ENCODE data around the gene KIF1C. TPM values are rescaled to one million over a fixed set of nuclear protein-coding genes. Genes with fewer than 3 reads are reported as not detected.
A peak's percentile ranks its signal among the peaks of the same experiment; 100 is the strongest.

The KIF1C gene
- total and polyA plus RNA-seq, 9 of the 15 experiments (the other 6 are each of a cell fraction or from before 2014, with no cell fraction given) = 0.38 to 68.4 (median 25.1) TPM

DNA sequence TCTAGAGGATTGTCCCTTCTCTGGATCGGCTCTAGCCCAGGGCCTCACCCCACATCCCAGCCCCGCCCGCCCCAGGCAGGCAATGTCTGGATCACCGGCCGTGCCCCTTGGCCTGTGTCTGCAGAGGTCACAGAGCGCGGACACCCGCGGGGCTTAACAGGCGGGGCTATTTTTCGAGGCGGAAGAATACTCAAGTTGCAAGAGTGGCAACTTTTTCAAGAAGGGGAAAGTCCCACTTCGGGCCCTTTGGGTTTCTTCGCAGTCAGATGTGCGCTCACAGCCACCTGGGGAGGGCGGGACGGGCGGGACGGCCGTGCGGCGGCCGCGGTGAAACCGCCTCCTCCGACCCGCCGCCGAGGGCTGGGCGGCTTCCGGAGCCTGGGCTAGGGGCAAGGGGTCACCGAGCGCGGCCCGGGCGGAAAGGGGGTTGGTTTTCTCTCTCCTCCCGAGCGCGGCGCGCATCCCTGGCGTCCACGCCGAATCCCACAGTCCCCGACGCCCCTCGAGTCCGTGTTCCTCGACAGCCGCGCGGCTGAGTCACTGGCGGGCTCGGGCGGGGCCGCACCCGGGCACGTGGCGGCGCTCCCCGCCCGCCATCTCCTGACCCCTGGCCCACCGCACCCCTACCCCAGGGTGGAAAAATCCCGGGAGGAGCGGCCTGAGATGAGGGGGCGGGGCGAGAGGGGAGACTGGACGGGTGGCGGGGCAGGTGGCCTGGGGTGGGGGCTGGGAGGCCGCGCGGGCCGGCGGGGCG is 48.3 kb upstream of the KIF1C start (continued):
- TF ChIP-seq XRCC4 (IDR thresholded peaks at IDR 0.05; ENCODE audit: extremely low read depth, insufficient read depth, insufficient read length) (no peak), FOXA3 (CRISPR knock-in tag; conservative IDR thresholded peaks at IDR 0.05 in 1 of 2, IDR thresholded peaks at IDR 0.05 in 1 of 2) (no peak), ELK1 (CRISPR knock-in tag; IDR thresholded peaks at IDR 0.05) (no peak), ZNF23 (CRISPR knock-in tag; IDR thresholded peaks at IDR 0.05) (no peak), ZBTB9 (CRISPR knock-in tag; IDR thresholded peaks at IDR 0.05) (no peak), PURB (CRISPR knock-in tag; IDR thresholded peaks at IDR 0.05; ENCODE audit: low read depth) (no peak), ESRRA (IDR thresholded peaks at IDR 0.05; ENCODE audit: borderline replicate concordance, low read depth) (0 out of 2 replicates have a peak, but pooled peaks have one; percentile 14), ZNF444 (CRISPR knock-in tag; IDR thresholded peaks at IDR 0.05) (no peak), RAD21 (CRISPR knock-in tag; conservative IDR thresholded peaks at IDR 0.05 in 1 of 2, IDR thresholded peaks at IDR 0.05 in 1 of 2) (no peak), TRIM28 (IDR thresholded peaks at IDR 0.05) (no peak), NEUROD1 (IDR thresholded peaks at IDR 0.05; ENCODE audit: borderline replicate concordance, low read depth, low read length, partially characterized antibody) (no peak), SAFB (IDR thresholded peaks at IDR 0.05; ENCODE audit: borderline replicate concordance, low read depth, low read length) (peak; percentile 94), TCF15 (CRISPR knock-in tag; IDR thresholded peaks at IDR 0.05) (no peak), ZBTB33 (CRISPR knock-in tag; IDR thresholded peaks at IDR 0.05) (no peak), CGGBP1 (CRISPR knock-in tag; IDR thresholded peaks at IDR 0.05) (no peak), KLF1 (tag; IDR thresholded peaks at IDR 0.05) (0 out of 2 replicates have a peak, but pooled peaks have one; percentile 24), TARDBP (IDR thresholded peaks at IDR 0.05) (peak; percentile 63; the same call in 1 of the 2 replicates), JUND (IDR thresholded peaks at IDR 0.05; ENCODE audit: borderline replicate concordance, low read depth, low read length) (no peak; the same call in 1 of the 2 replicates), JUND (tag; IDR thresholded peaks at IDR 0.05; ENCODE audit: borderline replicate concordance, low read depth, low read length) (no peak), HDAC2 (IDR thresholded peaks at IDR 0.05) (no peak), YBX1 (IDR thresholded peaks at IDR 0.05) (no peak)
- TF ChIP-seq, protein P1, sequence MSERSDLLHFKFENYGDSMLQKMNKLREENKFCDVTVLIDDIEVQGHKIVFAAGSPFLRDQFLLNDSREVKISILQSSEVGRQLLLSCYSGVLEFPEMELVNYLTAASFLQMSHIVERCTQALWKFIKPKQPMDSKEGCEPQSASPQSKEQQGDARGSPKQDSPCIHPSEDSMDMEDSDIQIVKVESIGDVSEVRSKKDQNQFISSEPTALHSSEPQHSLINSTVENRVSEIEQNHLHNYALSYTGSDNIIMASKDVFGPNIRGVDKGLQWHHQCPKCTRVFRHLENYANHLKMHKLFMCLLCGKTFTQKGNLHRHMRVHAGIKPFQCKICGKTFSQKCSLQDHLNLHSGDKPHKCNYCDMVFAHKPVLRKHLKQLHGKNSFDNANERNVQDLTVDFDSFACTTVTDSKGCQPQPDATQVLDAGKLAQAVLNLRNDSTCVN (CRISPR knock-in tag; IDR thresholded peaks at IDR 0.05) = no peak

Measured in K562 (cell line).